GM18526 (cell line): Measurements from ENCODE around the gene STXBP6.

ENCODE experiments used
- POLR2A ChIP-seq: IDR thresholded peaks from 3 replicates; pipeline ENCODE4 v1.6.1; 2011; ENCODE audit not compliant: insufficient read length; ENCODE audit errors: extremely low read depth

STXBP6 gene

GRCh38 chr14:24965578-24965933 lies 84.4 kb downstream of the STXBP6 start:
- TF ChIP-seq POLR2A: no peak

GRCh38 chr14:24964591-24964990 lies 85.4 kb downstream of the STXBP6 start:
- no peak for TF ChIP-seq POLR2A

GRCh38 chr14:24964048-24964447 lies 85.9 kb downstream of the STXBP6 start:
- TF ChIP-seq POLR2A: no peak

GRCh38 chr14:24960816-24961215 lies 89.1 kb downstream of the STXBP6 start:
- TF ChIP-seq POLR2A: no peak

- no peak for TF ChIP-seq POLR2A
These were observed 90.1 kb downstream of the STXBP6 start for GRCh38 chr14:24959791-24960331.

GRCh38 chr14:24958271-24958670 lies 91.7 kb downstream of the STXBP6 start:
- TF ChIP-seq POLR2A: no peak

- no peak for TF ChIP-seq POLR2A
These were observed 92.1 kb downstream of the STXBP6 start for GRCh38 chr14:24957814-24958213.

- no peak for TF ChIP-seq POLR2A
These were observed 93.8 kb downstream of the STXBP6 start for GRCh38 chr14:24956104-24956503.

- no peak for TF ChIP-seq POLR2A
These were observed 95.3 kb downstream of the STXBP6 start for GRCh38 chr14:24954700-24955037.

GRCh38 chr14:24954037-24954699 lies 95.8 kb downstream of the STXBP6 start:
- no peak for TF ChIP-seq POLR2A

- no peak for TF ChIP-seq POLR2A
These were observed 96.9 kb downstream of the STXBP6 start for GRCh38 chr14:24952851-24953666.

GRCh38 chr14:24948261-24948847 lies 101.6 kb downstream of the STXBP6 start:
- TF ChIP-seq POLR2A: no peak

- no peak for TF ChIP-seq POLR2A
These were observed 102.8 kb downstream of the STXBP6 start for GRCh38 chr14:24947131-24947530.

- TF ChIP-seq POLR2A: no peak
These were observed 105.1 kb downstream of the STXBP6 start for GRCh38 chr14:24944800-24945199.

GRCh38 chr14:24943024-24943423 lies 106.9 kb downstream of the STXBP6 start:
- TF ChIP-seq POLR2A: no peak

GRCh38 chr14:24941719-24942118 lies 108.2 kb downstream of the STXBP6 start:
- no peak for TF ChIP-seq POLR2A

GRCh38 chr14:24940213-24940783 lies 109.6 kb downstream of the STXBP6 start:
- no peak for TF ChIP-seq POLR2A
